GM13976 (cell line): ENCODE results near the gene EMILIN3.

ENCODE experiments used
- DNase-seq: peaks from one replicate; pipeline ENCODE4 v3.0.0; 2012; ENCODE audit warnings: low spot score
- CTCF ChIP-seq: IDR thresholded peaks from 2 replicates; pipeline ENCODE4 v1.5.1; 2012; ENCODE audit warnings: borderline replicate concordance, mild to moderate bottlenecking; ENCODE audit not compliant: insufficient read depth; ENCODE audit errors: extremely low read depth, missing control alignments, control extremely low read depth
- in situ Hi-C: fragments of 300-500 bp; cut with MboI; formaldehyde crosslinking; loops from one replicate; pipeline ENCODE4 v1.12.0; 2022; ENCODE audit warnings: low sequenced_read_pairs, mixed read lengths, inconsistent platforms; ENCODE audit not compliant: unreplicated experiment

The EMILIN3 gene

GRCh38 chr20:41361757-41362747 lies 4.6 kb downstream of the EMILIN3 start:
- TF ChIP-seq CTCF, result no peak
- DNase-seq, result no peak
- in situ Hi-C loops, result no loop called here

- in situ Hi-C loops, result no loop called here
- DNase-seq, result no peak
- no peak for TF ChIP-seq CTCF
These were observed 5.5 kb downstream of the EMILIN3 start for GRCh38 chr20:41360831-41361756.

GRCh38 chr20:41359541-41360011 lies 7.0 kb downstream of the EMILIN3 start:
- DNase-seq, result no peak
- in situ Hi-C loops, result no loop called here
- no peak for TF ChIP-seq CTCF

GRCh38 chr20:41358717-41359116 lies 7.9 kb downstream of the EMILIN3 start:
- TF ChIP-seq CTCF, result no peak
- no peak for DNase-seq
- in situ Hi-C loops, result no loop called here

- in situ Hi-C loops, result no loop called here
- no peak for DNase-seq
- no peak for TF ChIP-seq CTCF
These were observed 8.4 kb downstream of the EMILIN3 start for GRCh38 chr20:41358230-41358629.

GRCh38 chr20:41357424-41358163 lies 9.0 kb downstream of the EMILIN3 start:
- in situ Hi-C loops, result no loop called here
- TF ChIP-seq CTCF, result no peak
- no peak for DNase-seq
